Endodermal cell (in vitro differentiated cells): Measurements from ENCODE around the gene AGBL3. TPM values are rescaled to one million over a fixed set of nuclear protein-coding genes. Genes with fewer than 3 reads are reported as not detected.

ENCODE experiments used
- DNase-seq: peaks from one replicate; pipeline ENCODE4 v3.0.0-alpha.2; 2017
- H3K27ac ChIP-seq: 2 replicates; pipeline ENCODE4 v1.5.1; 2013; ENCODE audit warnings: mild to moderate bottlenecking, low read depth, low read length, moderate library complexity
- H3K27me3 ChIP-seq: 2 replicates; pipeline ENCODE4 v1.6.1; 2013; ENCODE audit warnings: mild to moderate bottlenecking, low read length, moderate library complexity; ENCODE audit not compliant: insufficient read depth, control insufficient read depth, poor library complexity, severe bottlenecking
- H3K36me3 ChIP-seq: 2 replicates; pipeline ENCODE4 v1.7.0; 2013; ENCODE audit warnings: mild to moderate bottlenecking, low read length, moderate library complexity; ENCODE audit not compliant: control insufficient read depth, insufficient read depth
- H3K4me1 ChIP-seq: one replicate; pipeline ENCODE4 v1.7.0; 2013; ENCODE audit warnings: low read length; ENCODE audit not compliant: control insufficient read depth, insufficient read depth
- H3K4me3 ChIP-seq: 2 replicates; pipeline ENCODE4 v1.5.1; 2013; ENCODE audit warnings: mild to moderate bottlenecking, low read length, moderate library complexity
- H3K9ac ChIP-seq: 2 replicates; pipeline ENCODE4 v1.6.1; 2013; ENCODE audit warnings: mild to moderate bottlenecking, low read length, moderate library complexity; ENCODE audit not compliant: poor library complexity, severe bottlenecking; ENCODE audit errors: extremely low read depth
- H3K9me3 ChIP-seq: 2 replicates; pipeline ENCODE4 v1.6.1; 2013; ENCODE audit warnings: mild to moderate bottlenecking, low read length, moderate library complexity; ENCODE audit not compliant: control insufficient read depth
- H3K27ac Mint-ChIP-seq: 2 replicates; pipeline ENCODE4 v1.8.0; 2020; ENCODE audit warnings: mixed read lengths
- H3K27me3 Mint-ChIP-seq: 2 replicates; pipeline ENCODE4 v1.8.0; 2021; ENCODE audit warnings: mild to moderate bottlenecking, mixed read lengths; ENCODE audit not compliant: insufficient read depth
- H3K36me3 Mint-ChIP-seq: 2 replicates; pipeline ENCODE4 v1.8.0; 2020; ENCODE audit warnings: low read depth, mixed read lengths
- H3K4me1 Mint-ChIP-seq: 2 replicates; pipeline ENCODE4 v1.8.0; 2020; ENCODE audit warnings: mixed read lengths
- H3K4me3 Mint-ChIP-seq: 2 replicates; pipeline ENCODE4 v1.8.0; 2020; ENCODE audit warnings: mild to moderate bottlenecking, moderate library complexity, mixed read lengths
- H3K9me3 Mint-ChIP-seq: 2 replicates; pipeline ENCODE4 v1.8.0; 2020; ENCODE audit warnings: mild to moderate bottlenecking, mixed read lengths
- WGBS, 2 experiments: methylation state at CpG; one replicate each; pipeline versions ENCODE4 v1.1.5 to v1.1.7; 2013; ENCODE audit warnings: missing lambda C conversion rate in 2 of 2, mixed read lengths in 1 of 2; ENCODE audit not compliant: insufficient coverage in 1 of 2, insufficient read length in 1 of 2; 5-methylcytosine and 5-hydroxymethylcytosine counted together
- total RNA-seq, 2 donors: library from RNA; stranded (reverse); fragmentation: NEBNext Ultra II Directional in 1 of 2; extraction: Animal tissue kit (Norgen Biotek cat#: 25700) in 1 of 2; gene quantifications; 2 replicates in 1 of 2; 3 replicates in 1 of 2; pipeline ENCODE4 v1.2.1, GENCODE V29; 2021
- TF ChIP-seq, protein P1 (sequence below): fragments of 200-600 bp; sonication (generic); conservative IDR thresholded peaks from 2 replicates; pipeline ENCODE4 v1.5.0; 2021; ENCODE audit warnings: antibody characterized with exemption, mild to moderate bottlenecking

AGBL3 gene
- total RNA-seq, 2 donors from 2014 or later = 2.6 to 5.0 TPM

- H3K9ac ChIP-seq = no peak overlapping the region
- Mint-ChIP-seq H3K4me3 (no peak overlapping the region), H3K27ac (no peak overlapping the region), H3K9me3 (peaks cover 2% of the 10 kb centered on the region), H3K4me1 (no peaks in the 10 kb centered on the region), H3K36me3 (no peaks in the 10 kb centered on the region), H3K27me3 (no peaks in the 10 kb centered on the region)
- H3K27ac ChIP-seq = no peak overlapping the region
- DNase-seq = no peak
- no peak overlapping the region for H3K4me3 ChIP-seq
- TF ChIP-seq, protein P1, sequence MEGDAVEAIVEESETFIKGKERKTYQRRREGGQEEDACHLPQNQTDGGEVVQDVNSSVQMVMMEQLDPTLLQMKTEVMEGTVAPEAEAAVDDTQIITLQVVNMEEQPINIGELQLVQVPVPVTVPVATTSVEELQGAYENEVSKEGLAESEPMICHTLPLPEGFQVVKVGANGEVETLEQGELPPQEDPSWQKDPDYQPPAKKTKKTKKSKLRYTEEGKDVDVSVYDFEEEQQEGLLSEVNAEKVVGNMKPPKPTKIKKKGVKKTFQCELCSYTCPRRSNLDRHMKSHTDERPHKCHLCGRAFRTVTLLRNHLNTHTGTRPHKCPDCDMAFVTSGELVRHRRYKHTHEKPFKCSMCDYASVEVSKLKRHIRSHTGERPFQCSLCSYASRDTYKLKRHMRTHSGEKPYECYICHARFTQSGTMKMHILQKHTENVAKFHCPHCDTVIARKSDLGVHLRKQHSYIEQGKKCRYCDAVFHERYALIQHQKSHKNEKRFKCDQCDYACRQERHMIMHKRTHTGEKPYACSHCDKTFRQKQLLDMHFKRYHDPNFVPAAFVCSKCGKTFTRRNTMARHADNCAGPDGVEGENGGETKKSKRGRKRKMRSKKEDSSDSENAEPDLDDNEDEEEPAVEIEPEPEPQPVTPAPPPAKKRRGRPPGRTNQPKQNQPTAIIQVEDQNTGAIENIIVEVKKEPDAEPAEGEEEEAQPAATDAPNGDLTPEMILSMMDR = no peak
- 89 to 91% methylated on average over 4 of the region's 4 CpGs for WGBS, 2 experiments
- no peaks in the 10 kb centered on the region for H3K36me3 ChIP-seq
- no peaks in the 10 kb centered on the region for H3K4me1 ChIP-seq
- H3K27me3 ChIP-seq = no peaks in the 10 kb centered on the region
- no peaks in the 10 kb centered on the region for H3K9me3 ChIP-seq
Observed at GRCh38 chr7:135109562-135109961, 123.3 kb downstream of the AGBL3 start.

GRCh38 chr7:135109976-135110375 is 123.7 kb downstream of the AGBL3 start:
- Histone ChIP-seq H3K36me3 (no peaks in the 10 kb centered on the region), H3K4me1 (no peaks in the 10 kb centered on the region), H3K9ac (no peak overlapping the region), H3K9me3 (no peaks in the 10 kb centered on the region), H3K27ac (no peak overlapping the region), H3K4me3 (no peak overlapping the region), H3K27me3 (no peaks in the 10 kb centered on the region)
- TF ChIP-seq, protein P1 = peak; percentile 46
- peak; percentile 74 for DNase-seq
- Mint-ChIP-seq H3K27ac (no peak overlapping the region), H3K27me3 (no peaks in the 10 kb centered on the region), H3K4me3 (no peak overlapping the region), H3K36me3 (no peaks in the 10 kb centered on the region), H3K4me1 (no peaks in the 10 kb centered on the region), H3K9me3 (peaks cover 2% of the 10 kb centered on the region)
- 83 to 84% methylated on average over 1 of the region's 1 CpG for WGBS, 2 experiments

DNA sequence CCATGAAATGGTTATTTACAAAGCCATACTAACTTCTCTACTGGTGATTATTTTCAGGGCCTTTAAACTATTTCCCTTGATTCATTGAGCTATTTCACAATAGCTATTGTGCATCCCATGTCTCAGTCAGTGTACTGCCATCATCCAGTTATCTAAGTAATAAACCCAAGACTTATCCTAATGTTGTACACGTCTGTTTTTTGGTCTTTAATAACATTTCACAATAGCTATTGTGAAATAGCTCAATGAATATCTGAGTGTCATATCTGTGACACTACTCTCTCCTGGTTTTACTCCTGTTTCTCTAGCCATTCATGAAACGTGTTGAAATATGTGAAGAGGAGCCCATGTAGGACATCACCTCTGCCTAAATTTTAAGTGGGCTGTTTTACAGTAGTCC is 125.1 kb downstream of the AGBL3 start:
- H3K36me3 Mint-ChIP-seq = no peaks in the 10 kb centered on the region
- WGBS, 2 experiments = 89 to 100% methylated on average over 1 to 2 of the region's 2 CpGs
- H3K4me3 ChIP-seq = no peak overlapping the region
- H3K27me3 ChIP-seq = no peaks in the 10 kb centered on the region
- no peaks in the 10 kb centered on the region for H3K27me3 Mint-ChIP-seq
- no peaks in the 10 kb centered on the region for H3K36me3 ChIP-seq
- TF ChIP-seq, protein P1 = no peak
- no peak overlapping the region for H3K4me3 Mint-ChIP-seq
- no peaks in the 10 kb centered on the region for H3K9me3 ChIP-seq
- H3K9me3 Mint-ChIP-seq = no peaks in the 10 kb centered on the region
- no peak overlapping the region for H3K27ac Mint-ChIP-seq
- H3K27ac ChIP-seq = no peak overlapping the region
- H3K4me1 ChIP-seq = no peaks in the 10 kb centered on the region
- no peaks in the 10 kb centered on the region for H3K4me1 Mint-ChIP-seq
- no peak for DNase-seq
- H3K9ac ChIP-seq = no peak overlapping the region
